HG03045 (cell line): ENCODE measurements around the gene SAE1.

Experiments
- ATAC-seq: cut with Tn5 transposase; IDR thresholded peaks from one replicate; pipeline ENCODE4 v1.9.1; 2021; ENCODE audit warnings: mild to moderate bottlenecking, moderate library complexity; ENCODE audit not compliant: unreplicated experiment

The SAE1 gene

GRCh38 chr19:47210180-47210490, 79.5 kb downstream of the SAE1 start:
- no peak for ATAC-seq

GRCh38 chr19:47210689-47211316, 80.2 kb downstream of the SAE1 start:
- ATAC-seq = no peak

- no peak for ATAC-seq
These were observed 84.9 kb downstream of the SAE1 start for GRCh38 chr19:47215581-47215980.

- ATAC-seq = no peak
These were observed 90.6 kb downstream of the SAE1 start for GRCh38 chr19:47221080-47221841.

GRCh38 chr19:47221890-47222289, 91.3 kb downstream of the SAE1 start:
- no peak for ATAC-seq

- peak; percentile 40 for ATAC-seq
These were observed 95.3 kb downstream of the SAE1 start for GRCh38 chr19:47225746-47226425.

- ATAC-seq = peak; percentile 18
These were observed 96.1 kb downstream of the SAE1 start for GRCh38 chr19:47226426-47227351.

- ATAC-seq = no peak
These were observed 96.9 kb downstream of the SAE1 start for GRCh38 chr19:47227352-47228167.

- no peak for ATAC-seq
These were observed 97.7 kb downstream of the SAE1 start for GRCh38 chr19:47228168-47228936.

GRCh38 chr19:47228937-47229675, 98.5 kb downstream of the SAE1 start:
- no peak for ATAC-seq

- no peak for ATAC-seq
These were observed 99.0 kb downstream of the SAE1 start for GRCh38 chr19:47229676-47230053.

GRCh38 chr19:47230054-47230920, 99.7 kb downstream of the SAE1 start:
- ATAC-seq = peak; percentile 19

GRCh38 chr19:47230921-47231214, 100.2 kb downstream of the SAE1 start, which contains the start of gene BBC3:
Gene BBC3 (minus strand): TSS chr19:47231199. CDS start chr19:47228431, 2,768 bp downstream.
- ATAC-seq = no peak

- ATAC-seq = peak; percentile 21
These were observed 100.8 kb downstream of the SAE1 start for GRCh38 chr19:47231215-47232054.

- no peak for ATAC-seq
These were observed 102.0 kb downstream of the SAE1 start for GRCh38 chr19:47232422-47233211.

GRCh38 chr19:47236072-47236675, 105.5 kb downstream of the SAE1 start:
- ATAC-seq = no peak
